CD4-positive, alpha-beta T cell treated with Interleukin-4 for 1 hour (primary cell): ENCODE data around the gene HOMEZ.
"Not testable (repeated sequence)": the region's sequence is repeated elsewhere in the genome, so short reads cannot be mapped to it uniquely, and the experiment has no call there.

Experiments
- DNase-seq, 2 donors: peaks; one replicate each; pipeline ENCODE4 v3.0.0-alpha.2; 2020 to 2022

The HOMEZ gene

DNA sequence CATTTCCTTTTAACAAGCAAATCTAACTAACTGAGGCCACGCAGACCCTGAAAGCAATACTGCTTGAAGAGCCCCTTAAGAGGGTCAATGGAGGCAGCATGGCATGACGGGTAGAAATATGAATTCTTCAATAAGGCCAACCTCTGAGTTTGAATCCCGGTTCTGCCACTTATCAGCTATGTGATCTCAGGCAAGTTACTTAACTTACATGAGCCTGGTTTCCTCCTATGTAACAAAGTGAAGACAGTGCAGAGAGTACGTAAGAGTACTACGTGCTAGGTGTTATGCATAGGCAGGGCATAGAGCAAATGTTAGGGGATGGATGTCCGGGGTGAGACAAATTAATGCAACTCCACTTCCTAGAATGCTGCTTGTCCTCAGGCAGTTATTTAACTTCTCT lies 4.7 kb downstream of the HOMEZ start:
- no peak for DNase-seq

DNA sequence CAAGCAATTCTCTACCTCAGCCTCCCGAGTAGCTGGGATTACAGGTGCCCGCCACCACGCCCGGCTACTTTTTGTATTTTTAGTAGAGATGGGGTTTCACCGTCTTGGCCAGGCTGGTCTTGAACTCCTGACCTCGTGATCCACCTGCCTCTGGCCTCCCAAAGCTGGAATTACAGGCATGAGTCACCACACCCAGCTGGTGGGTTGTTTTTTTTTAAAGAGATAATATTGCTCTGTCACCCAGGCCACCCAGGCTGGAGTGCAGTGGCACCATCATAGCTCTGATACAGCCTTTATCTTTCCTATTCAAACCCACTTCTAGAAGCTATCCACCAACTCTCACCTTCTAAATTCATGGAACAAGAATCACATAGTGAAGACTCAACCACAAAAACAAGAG lies 8.0 kb downstream of the HOMEZ start:
- not testable (repeated sequence) for DNase-seq

DNA sequence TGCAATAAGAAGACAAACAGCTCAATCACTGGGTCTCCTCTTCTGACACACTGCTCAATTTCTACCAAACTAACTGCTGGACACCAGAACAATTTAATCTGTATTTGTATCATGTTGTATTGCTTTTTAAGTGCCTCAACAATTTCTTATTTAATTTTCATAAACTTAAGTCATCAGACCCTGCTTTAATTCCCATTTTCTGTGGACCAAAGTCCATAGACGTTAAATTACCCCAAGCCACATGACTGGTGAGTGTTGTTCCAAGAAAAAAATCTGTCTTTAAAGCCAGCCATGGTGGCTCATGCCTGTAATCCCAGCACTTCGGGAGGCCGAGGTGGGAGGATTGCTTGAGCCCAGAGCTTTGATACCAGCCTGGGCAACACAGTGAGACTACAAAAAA lies 8.7 kb downstream of the HOMEZ start:
- DNase-seq = no peak

- no peak for DNase-seq
Observed at GRCh38 chr14:23275412-23275811, 10.5 kb downstream of the HOMEZ start.

DNA sequence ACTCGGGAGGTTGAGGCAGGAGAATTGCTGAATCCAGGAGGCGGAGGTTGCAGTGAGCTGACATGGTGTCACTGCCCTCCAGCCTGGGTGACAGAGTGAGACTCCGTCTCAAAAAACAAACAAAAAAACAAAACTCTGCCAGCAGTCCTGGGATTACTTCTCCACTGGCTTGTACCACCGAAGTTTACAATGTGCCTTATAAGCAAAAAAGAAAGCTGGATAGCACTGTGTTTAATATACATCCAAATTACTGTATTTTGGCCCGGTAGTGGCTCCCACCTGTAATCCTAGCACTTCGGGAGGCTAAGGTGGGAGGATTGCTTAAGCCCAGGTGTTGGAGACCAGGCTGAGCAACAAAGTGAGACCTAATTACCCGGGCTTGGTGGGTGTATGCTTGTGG lies 16.7 kb downstream of the HOMEZ start:
- DNase-seq = no peak

GRCh38 chr14:23260849-23261248 lies 25.1 kb downstream of the HOMEZ start:
- DNase-seq = not testable (repeated sequence)

DNA sequence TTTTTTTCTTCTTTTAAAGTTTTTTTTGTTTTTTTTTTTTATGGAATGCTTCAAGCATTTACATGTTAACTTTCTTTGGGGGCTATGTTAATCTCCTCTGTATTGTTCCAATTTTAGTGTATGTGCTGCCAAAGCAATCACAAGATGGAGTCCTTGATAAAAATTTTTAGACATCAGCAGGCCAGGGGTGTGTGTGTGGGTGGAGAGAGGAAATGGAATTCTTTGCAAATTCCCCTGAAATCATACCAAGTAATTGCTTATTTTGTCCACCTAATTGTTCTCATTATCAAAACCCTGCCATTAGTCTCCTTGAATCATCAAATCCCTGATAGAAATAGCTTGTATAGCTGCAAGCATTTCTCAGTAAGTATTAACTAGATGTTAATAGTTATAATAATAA lies 26.5 kb downstream of the HOMEZ start:
- no peak for DNase-seq

- DNase-seq = no peak
Observed at GRCh38 chr14:23258256-23258655, 27.7 kb downstream of the HOMEZ start.

GRCh38 chr14:23252420-23253333 lies 33.3 kb downstream of the HOMEZ start:
- DNase-seq = no peak

DNA sequence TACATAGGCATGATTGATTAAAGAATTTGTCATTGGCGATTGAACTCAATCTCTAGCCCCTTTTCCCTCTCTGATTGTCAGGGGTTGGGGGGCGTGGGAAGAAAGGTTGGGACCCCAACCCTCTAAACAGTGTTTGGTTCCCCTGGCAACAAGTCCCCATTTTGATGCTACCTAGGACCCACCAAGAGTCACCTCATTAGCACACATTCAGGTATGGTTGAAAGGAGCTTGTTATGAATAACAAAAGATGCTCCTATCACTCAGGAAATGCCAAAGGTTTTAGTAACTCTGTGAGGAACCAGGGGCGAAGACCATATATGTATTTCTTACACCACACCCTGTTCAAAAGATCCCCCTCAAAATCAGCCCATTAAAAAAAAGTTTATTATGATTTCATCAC lies 33.9 kb downstream of the HOMEZ start:
- no peak for DNase-seq

DNA sequence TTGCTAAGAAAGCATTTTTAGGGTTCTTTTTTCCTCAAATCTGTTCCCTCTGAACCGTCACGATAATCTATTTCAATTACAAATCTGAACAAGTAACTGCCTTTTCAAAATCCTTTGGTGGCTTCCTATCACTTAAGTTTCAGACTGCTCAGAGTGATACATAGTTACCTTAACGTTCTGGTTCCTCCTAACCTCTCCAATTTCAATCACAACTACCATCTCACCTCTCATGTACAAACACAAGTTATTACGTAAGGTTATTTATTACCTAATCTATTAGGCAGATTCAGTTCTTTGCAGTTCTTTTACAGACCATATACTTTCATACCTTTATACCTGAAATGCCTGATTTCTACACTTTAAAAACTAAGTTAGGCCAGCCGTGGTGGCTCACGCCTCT lies 36.1 kb downstream of the HOMEZ start:
- no peak for DNase-seq

- DNase-seq = no peak
Observed at GRCh38 chr14:23248601-23249000, 37.3 kb downstream of the HOMEZ start.

DNA sequence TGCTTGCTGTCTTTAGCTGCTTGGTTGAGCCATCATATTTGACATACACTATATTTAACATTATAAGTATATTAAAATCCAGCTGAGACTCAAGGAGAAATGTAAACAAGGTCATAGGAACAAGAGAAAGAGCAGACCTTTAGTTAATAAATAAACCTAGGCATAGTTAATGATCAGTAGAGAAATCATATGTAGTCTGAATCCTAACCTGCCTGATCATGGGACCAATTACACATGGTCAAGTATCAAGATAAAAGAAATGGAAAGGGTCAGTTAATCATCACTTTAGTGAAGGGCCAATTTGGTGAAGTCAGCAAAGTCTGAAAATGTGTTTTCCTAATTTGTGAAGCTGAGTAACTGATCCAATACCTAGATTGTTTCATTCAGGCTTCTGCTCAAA lies 40.6 kb downstream of the HOMEZ start:
- DNase-seq = no peak

DNA sequence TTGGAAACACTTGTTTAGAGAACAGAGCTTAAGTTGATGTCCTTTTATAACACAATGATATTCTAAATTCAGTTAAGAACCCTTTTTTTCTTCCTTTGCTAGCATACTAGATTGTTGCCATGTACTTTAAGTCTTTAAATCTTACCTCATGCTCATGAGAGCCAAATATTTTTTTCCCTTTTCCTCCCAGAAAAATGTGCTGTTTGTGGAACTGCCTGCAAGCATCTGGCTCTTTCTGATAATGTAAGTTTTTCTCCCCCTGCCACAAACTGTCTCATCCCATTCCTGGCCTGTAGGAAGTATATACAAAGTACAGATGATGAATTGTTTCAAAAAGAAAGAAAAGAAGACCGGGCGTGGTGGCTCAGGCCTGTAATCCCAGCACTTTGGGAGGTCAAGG lies 42.9 kb downstream of the HOMEZ start:
- DNase-seq = no peak

- no peak for DNase-seq
Observed at GRCh38 chr14:23242076-23242475, 43.9 kb downstream of the HOMEZ start.

DNA sequence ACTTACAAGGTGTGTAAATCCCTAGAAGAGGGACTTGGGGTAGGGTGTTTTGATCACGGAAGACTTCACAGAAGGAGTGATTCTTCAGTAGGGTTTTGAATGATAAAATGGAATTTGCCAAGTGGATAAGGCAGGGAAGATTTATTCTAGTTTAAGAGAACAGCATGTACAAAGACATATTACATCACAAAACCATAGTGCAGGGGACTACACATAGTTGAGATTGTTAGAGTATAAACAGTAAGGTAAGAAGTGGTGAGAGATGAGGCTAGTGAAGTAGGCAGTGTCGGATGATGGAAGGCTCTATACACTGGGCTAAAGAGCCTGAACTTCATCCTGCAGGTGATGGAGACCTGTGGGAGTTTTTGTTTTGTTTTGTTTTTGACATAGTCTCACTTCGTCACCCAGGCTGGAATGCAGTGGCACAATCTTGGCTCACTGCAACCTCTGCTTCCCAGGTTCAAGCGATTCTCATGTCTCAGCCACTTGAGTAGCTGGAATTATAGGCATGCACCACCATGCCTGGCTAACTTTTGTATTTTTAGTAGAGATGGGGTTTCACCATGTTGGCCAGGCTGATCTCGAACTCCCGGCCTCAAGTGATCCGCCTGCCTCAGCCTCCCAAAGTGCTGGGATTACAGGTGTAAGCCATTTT lies 44.7 kb downstream of the HOMEZ start:
- DNase-seq = not testable (repeated sequence)

GRCh38 chr14:23240661-23241060 lies 45.3 kb downstream of the HOMEZ start:
- DNase-seq = no peak

DNA sequence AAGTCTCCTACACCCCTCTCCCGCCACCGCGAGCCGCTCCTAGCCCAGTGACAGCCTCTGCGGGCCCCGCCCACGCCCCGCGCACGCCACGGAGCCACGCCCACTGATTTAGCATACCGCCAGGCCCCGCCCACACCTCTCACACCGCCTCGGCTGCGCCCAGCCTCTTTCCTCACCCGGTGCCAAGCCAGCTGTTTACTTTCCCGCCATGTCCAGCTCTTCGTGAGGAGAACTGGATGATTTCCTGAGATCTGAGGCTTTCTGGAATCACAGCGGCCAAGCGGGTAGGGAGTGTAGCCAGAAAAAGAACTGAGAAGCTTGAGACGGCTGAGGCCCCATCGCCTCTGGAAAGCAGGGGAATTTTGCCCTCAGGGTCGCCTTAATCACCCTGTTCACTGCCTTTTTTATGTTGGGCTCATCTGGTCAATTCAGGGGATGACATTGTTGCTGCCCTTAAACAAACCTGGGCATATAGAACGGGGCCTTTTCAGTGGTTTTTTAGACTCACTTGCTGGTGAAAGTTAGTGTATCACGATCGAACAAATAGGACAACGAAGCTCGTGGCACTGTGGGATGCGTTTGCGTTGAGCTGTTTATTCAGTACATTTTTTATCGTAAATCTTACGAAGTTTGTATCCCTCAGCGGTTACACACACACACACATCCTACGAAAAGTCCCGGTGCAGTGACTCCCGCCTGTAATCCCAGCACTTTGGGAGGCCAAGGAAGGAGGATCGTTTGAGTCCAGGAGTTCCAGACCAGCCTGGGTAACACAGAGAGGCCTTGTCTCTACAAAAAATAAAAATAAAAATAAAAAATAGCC lies 47.9 kb downstream of the HOMEZ start, which contains the start of gene RNF212B:
Gene RNF212B, plus strand, starts transcription at position 165 of the 823 bp plus-strand sequence. CDS start 2,410 bp downstream, outside the sequence.
- peak; percentile 69 to 76 for DNase-seq

GRCh38 chr14:23232241-23232808 lies 53.6 kb downstream of the HOMEZ start:
- not testable (repeated sequence) for DNase-seq

DNA sequence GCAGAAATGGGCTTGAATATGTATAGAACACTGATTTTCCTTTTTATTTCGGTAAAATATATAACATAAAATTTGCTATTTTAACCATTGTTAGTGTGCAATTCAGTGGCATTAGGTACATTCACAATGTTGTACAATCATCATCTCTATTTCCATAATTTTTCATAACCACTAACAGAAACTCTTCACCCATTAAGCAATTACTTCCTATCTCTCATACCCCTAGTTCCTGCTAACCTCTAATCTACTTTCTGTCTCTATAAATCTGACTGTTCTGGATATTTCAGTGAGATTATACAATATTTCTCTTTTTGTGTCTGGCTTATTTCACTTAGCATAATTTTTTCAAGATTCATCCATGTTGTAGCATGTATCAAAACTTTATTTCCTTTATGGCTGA lies 57.1 kb downstream of the HOMEZ start:
- no peak for DNase-seq

- no peak for DNase-seq
Observed at GRCh38 chr14:23227566-23227965, 58.4 kb downstream of the HOMEZ start.

GRCh38 chr14:23224958-23225357 lies 61.0 kb downstream of the HOMEZ start:
- not testable (repeated sequence) for DNase-seq
